ENCODE data around the gene TST. TPM values are rescaled to one million over a fixed set of nuclear protein-coding genes. Genes with fewer than 3 reads are reported as not detected.

TST gene
- polyA plus RNA-seq, 1 donor from 2014 or later: 5.4 TPM

GRCh38 chr22:37012956-37013355 lies 6.3 kb downstream of the TST start:
- Histone ChIP-seq H3F3A (ENCODE audit: insufficient read depth, low read length, poor library complexity, severe bottlenecking) (no peaks in the 10 kb centered on the region), H3K36me3 (ENCODE audit: insufficient read depth, low read length) (no peaks in the 10 kb centered on the region), H3K27me3 (ENCODE audit: insufficient read depth, low read depth, low read length) (no peaks in the 10 kb centered on the region), H3K9ac (ENCODE audit: low read length) (no peak overlapping the region), H3K4me2 (ENCODE audit: low read length) (no peak overlapping the region), H3K4me3 (ENCODE audit: low read length) (no peak overlapping the region), H3K9me2 (ENCODE audit: insufficient read depth, low read length) (no peaks in the 10 kb centered on the region), H3K79me2 (replicated peaks; ENCODE audit: insufficient read depth, low read length) (no peaks in the 10 kb centered on the region), H2AFZ (ENCODE audit: low read depth, low read length) (no peak overlapping the region), H3K27ac (ENCODE audit: low read length) (no peak overlapping the region), H3K9me3 (ENCODE audit: low read length) (no peaks in the 10 kb centered on the region), H4K20me1 (ENCODE audit: insufficient read depth) (no peaks in the 10 kb centered on the region)
- TF ChIP-seq CTCF (IDR thresholded peaks at IDR 0.05; ENCODE audit: poor library complexity, severe bottlenecking): no peak
- no peak for TF ChIP-seq POLR2AphosphoS5 (IDR thresholded peaks at IDR 0.05)
- TF ChIP-seq TAF1 (IDR thresholded peaks at IDR 0.05; ENCODE audit: low read depth): no peak
- no peak for TF ChIP-seq SMC3 (conservative IDR thresholded peaks at IDR 0.05; ENCODE audit: poor library complexity)
- no peak for TF ChIP-seq REST (IDR thresholded peaks at IDR 0.05; ENCODE audit: borderline replicate concordance)
- TF ChIP-seq EP300 (conservative IDR thresholded peaks at IDR 0.05; ENCODE audit: poor library complexity, severe bottlenecking): no peak
- TF ChIP-seq RAD21 (conservative IDR thresholded peaks at IDR 0.05): no peak
- no peak for TF ChIP-seq MXI1 (conservative IDR thresholded peaks at IDR 0.05; ENCODE audit: poor library complexity, severe bottlenecking)
- no peak for TF ChIP-seq EZH2 (IDR thresholded peaks at IDR 0.05; ENCODE audit: borderline replicate concordance, insufficient read depth, low read length, poor library complexity, severe bottlenecking)

GRCh38 chr22:37012262-37012904 lies 6.9 kb downstream of the TST start:
- H3K4me3 ChIP-seq (ENCODE audit: low read length): no peak overlapping the region
- no peaks in the 10 kb centered on the region for H3K36me3 ChIP-seq (ENCODE audit: insufficient read depth, low read length)
- H3K27ac ChIP-seq (ENCODE audit: low read length): no peak overlapping the region
- H3K4me2 ChIP-seq (ENCODE audit: low read length): no peak overlapping the region
- no peaks in the 10 kb centered on the region for H3K27me3 ChIP-seq (ENCODE audit: insufficient read depth, low read depth, low read length)
- H3F3A ChIP-seq (ENCODE audit: insufficient read depth, low read length, poor library complexity, severe bottlenecking): no peaks in the 10 kb centered on the region
- no peak overlapping the region for H2AFZ ChIP-seq (ENCODE audit: low read depth, low read length)
- no peaks in the 10 kb centered on the region for H3K9me3 ChIP-seq (ENCODE audit: low read length)
- no peaks in the 10 kb centered on the region for H3K79me2 ChIP-seq (replicated peaks; ENCODE audit: insufficient read depth, low read length)
- TF ChIP-seq RAD21 (conservative IDR thresholded peaks at IDR 0.05) (no peak), CTCF (IDR thresholded peaks at IDR 0.05; ENCODE audit: poor library complexity, severe bottlenecking) (no peak), SMC3 (conservative IDR thresholded peaks at IDR 0.05; ENCODE audit: poor library complexity) (no peak), EP300 (conservative IDR thresholded peaks at IDR 0.05; ENCODE audit: poor library complexity, severe bottlenecking) (no peak), REST (IDR thresholded peaks at IDR 0.05; ENCODE audit: borderline replicate concordance) (no peak), POLR2AphosphoS5 (IDR thresholded peaks at IDR 0.05) (no peak), EZH2 (IDR thresholded peaks at IDR 0.05; ENCODE audit: borderline replicate concordance, insufficient read depth, low read length, poor library complexity, severe bottlenecking) (no peak), TAF1 (IDR thresholded peaks at IDR 0.05; ENCODE audit: low read depth) (no peak), MXI1 (conservative IDR thresholded peaks at IDR 0.05; ENCODE audit: poor library complexity, severe bottlenecking) (no peak)
- H3K9me2 ChIP-seq (ENCODE audit: insufficient read depth, low read length): no peaks in the 10 kb centered on the region
- no peaks in the 10 kb centered on the region for H4K20me1 ChIP-seq (ENCODE audit: insufficient read depth)
- H3K9ac ChIP-seq (ENCODE audit: low read length): no peak overlapping the region
